Activated B cell treated with CpG ODN at 0.5 μM for 24 hours (primary cell): ENCODE results near the gene PPP1R14B. TPM values are rescaled to one million over a fixed set of nuclear protein-coding genes. Genes with fewer than 3 reads are reported as not detected.

ENCODE experiments used
- ATAC-seq: fragments of 200-7000 bp; cut with Tn5 transposase; one replicate; pipeline ENCODE4 v1.10.0; 2021; ENCODE audit warnings: low read depth, mild to moderate bottlenecking, moderate library complexity
- CTCF ChIA-PET: fragments of 350-600 bp; sonication (Branson Sonifier 250); formaldehyde crosslinking; loops from one replicate; lab custom pipeline; 2021; ENCODE audit warnings: antibody characterized with exemption; lab: Charles Lee
- POLR2A ChIA-PET: fragments of 350-600 bp; sonication (Branson Sonifier 250); formaldehyde crosslinking; loops from one replicate; lab custom pipeline; 2021; ENCODE audit warnings: antibody characterized with exemption; lab: Charles Lee
- DNase-seq: peaks from one replicate; pipeline ENCODE4 v3.0.0; 2022
- H3K27ac Mint-ChIP-seq: one replicate; pipeline ENCODE4 v1.8.0; 2020; ENCODE audit warnings: mixed read lengths
- H3K27me3 Mint-ChIP-seq: one replicate; pipeline ENCODE4 v1.8.0; 2021; ENCODE audit warnings: mixed read lengths
- H3K36me3 Mint-ChIP-seq: one replicate; pipeline ENCODE4 v1.8.0; 2021; ENCODE audit warnings: low read depth, mixed read lengths
- H3K4me1 Mint-ChIP-seq: one replicate; pipeline ENCODE4 v1.8.0; 2021; ENCODE audit warnings: mixed read lengths
- H3K4me3 Mint-ChIP-seq: one replicate; pipeline ENCODE4 v1.8.0; 2020; ENCODE audit warnings: mild to moderate bottlenecking, mixed read lengths
- H3K9me3 Mint-ChIP-seq: one replicate; pipeline ENCODE4 v1.8.0; 2020; ENCODE audit warnings: mixed read lengths
- CTCF ChIP-seq: fragments of 200-600 bp; IDR thresholded peaks from one replicate; pipeline ENCODE4 v1.8.0; 2022; ENCODE audit warnings: antibody characterized with exemption, mild to moderate bottlenecking
- intact Hi-C: fragments of 100-400 bp; cut with micrococcal nuclease; formaldehyde crosslinking; loops from one replicate; pipeline ENCODE4 v1.15.1; 2024
- total RNA-seq: library from RNA; stranded (reverse); gene quantifications from 2 replicates; pipeline ENCODE4 v1.2.3, GENCODE V29; 2022

PPP1R14B gene
- total RNA-seq, 1 donor from 2014 or later = 112 TPM

- Mint-ChIP-seq H3K27me3 (no peaks in the 10 kb centered on the region), H3K27ac (no peak overlapping the region), H3K9me3 (no peaks in the 10 kb centered on the region), H3K4me1 (peaks cover 24% of the 10 kb centered on the region), H3K4me3 (no peak overlapping the region), H3K36me3 (peaks cover 8% of the 10 kb centered on the region)
- intact Hi-C loops = no loop called here
- DNase-seq = no peak
- TF ChIP-seq CTCF = no peak
- CTCF ChIA-PET = no interaction called here
- ATAC-seq = no peak
- POLR2A ChIA-PET = interaction anchor here (1.2 kb wide), 1 partner anchor 21 kb away, joined by 3 read pairs; the partner anchor contains the start of gene BAD
Measured at GRCh38 chr11:64263947-64264317, 17.2 kb upstream of the PPP1R14B start.

- ChIA-PET CTCF (no interaction called here), POLR2A (interaction anchor here (0.5 kb wide), 1 partner anchor 83 kb away, joined by 6 read pairs; no protein-coding TSS in a partner anchor)
- intact Hi-C loops = no loop called here
- Mint-ChIP-seq H3K27me3 (no peaks in the 10 kb centered on the region), H3K36me3 (peaks cover 8% of the 10 kb centered on the region), H3K27ac (no peak overlapping the region), H3K4me3 (no peak overlapping the region), H3K4me1 (peaks cover 19% of the 10 kb centered on the region), H3K9me3 (no peaks in the 10 kb centered on the region)
- no peak for TF ChIP-seq CTCF
- ATAC-seq (no peak), DNase-seq (no peak)
Measured at GRCh38 chr11:64263021-64263946, 16.5 kb upstream of the PPP1R14B start.

- ATAC-seq (no peak), DNase-seq (no peak)
- Mint-ChIP-seq H3K27ac (no peak overlapping the region), H3K36me3 (peaks cover 8% of the 10 kb centered on the region), H3K4me3 (no peak overlapping the region), H3K9me3 (no peaks in the 10 kb centered on the region), H3K27me3 (no peaks in the 10 kb centered on the region), H3K4me1 (peaks cover 13% of the 10 kb centered on the region)
- TF ChIP-seq CTCF = no peak
- ChIA-PET CTCF (no interaction called here), POLR2A (interaction anchor here (0.8 kb wide), 1 partner anchor 9 kb away, joined by 3 read pairs; no protein-coding TSS in a partner anchor)
- intact Hi-C loops = no loop called here
Measured at GRCh38 chr11:64262271-64263002, 15.7 kb upstream of the PPP1R14B start.

GRCh38 chr11:64261556-64262080 is 14.9 kb upstream of the PPP1R14B start:
- no peaks in the 10 kb centered on the region for H3K27me3 Mint-ChIP-seq
- H3K27ac Mint-ChIP-seq = no peak overlapping the region
- peaks cover 9% of the 10 kb centered on the region for H3K36me3 Mint-ChIP-seq
- no peak overlapping the region for H3K4me3 Mint-ChIP-seq
- no peaks in the 10 kb centered on the region for H3K9me3 Mint-ChIP-seq
- DNase-seq = no peak
- intact Hi-C loops = no loop called here
- ChIA-PET CTCF (no interaction called here), POLR2A (interaction anchor here (0.8 kb wide), 1 partner anchor 10 kb away, joined by 3 read pairs; no protein-coding TSS in a partner anchor)
- no peak for ATAC-seq
- H3K4me1 Mint-ChIP-seq = peaks cover 13% of the 10 kb centered on the region
- no peak for TF ChIP-seq CTCF
